ENCODE data around the gene WEE2.

Gene WEE2

GRCh38 chr7:141776374-141776773 is 68.2 kb downstream of the WEE2 start, which contains the start of gene TAS2R4:
Gene TAS2R4 (plus strand): TSS chr7:141776674. CDS start chr7:141778489, 1,815 bp downstream.
- no peak for TF ChIP-seq CTCF (IDR thresholded peaks at IDR 0.05; ENCODE audit: borderline replicate concordance, insufficient read depth, low read depth, low read length)

More at GRCh38 chr7:141776374-141776773, 68.2 kb downstream of the WEE2 start, which contains the start of gene TAS2R4:
- no peak within 1 kb of the TSS for H3K4me3 ChIP-seq (ENCODE audit: low read depth, low read length)

All from GM12875 (cell line).